Measurements from ENCODE around the gene MYL2.

- TF ChIP-seq CTCF (IDR thresholded peaks at IDR 0.05; ENCODE audit: low read length) (no peak), EZH2 (IDR thresholded peaks at IDR 0.05; ENCODE audit: borderline replicate concordance, low read length) (no peak)
Measured at GRCh38 chr12:110923192-110923591, 2.8 kb upstream of the MYL2 start.

Data from OCI-LY1 (cell line).